Lower leg skin (tissue), 3 donors: ENCODE data around the gene IQGAP3.

Source experiments
- POLR2A ChIP-seq, 2 donors: fragments of 450-650 bp; IDR thresholded peaks; one replicate each; pipeline ENCODE4 v1.6.1; 2016 to 2017; ENCODE audit warnings: antibody characterized with exemption in 2 of 2, mild to moderate bottlenecking in 1 of 2, moderate library complexity in 1 of 2
- TF ChIP-seq, protein P1 (sequence below), 3 donors: fragments of 450-650 bp; IDR thresholded peaks; one replicate each; pipeline ENCODE4 v1.5.1; 2016; ENCODE audit warnings: antibody characterized with exemption in 3 of 3, mild to moderate bottlenecking in 3 of 3, moderate library complexity in 2 of 3

DNA sequence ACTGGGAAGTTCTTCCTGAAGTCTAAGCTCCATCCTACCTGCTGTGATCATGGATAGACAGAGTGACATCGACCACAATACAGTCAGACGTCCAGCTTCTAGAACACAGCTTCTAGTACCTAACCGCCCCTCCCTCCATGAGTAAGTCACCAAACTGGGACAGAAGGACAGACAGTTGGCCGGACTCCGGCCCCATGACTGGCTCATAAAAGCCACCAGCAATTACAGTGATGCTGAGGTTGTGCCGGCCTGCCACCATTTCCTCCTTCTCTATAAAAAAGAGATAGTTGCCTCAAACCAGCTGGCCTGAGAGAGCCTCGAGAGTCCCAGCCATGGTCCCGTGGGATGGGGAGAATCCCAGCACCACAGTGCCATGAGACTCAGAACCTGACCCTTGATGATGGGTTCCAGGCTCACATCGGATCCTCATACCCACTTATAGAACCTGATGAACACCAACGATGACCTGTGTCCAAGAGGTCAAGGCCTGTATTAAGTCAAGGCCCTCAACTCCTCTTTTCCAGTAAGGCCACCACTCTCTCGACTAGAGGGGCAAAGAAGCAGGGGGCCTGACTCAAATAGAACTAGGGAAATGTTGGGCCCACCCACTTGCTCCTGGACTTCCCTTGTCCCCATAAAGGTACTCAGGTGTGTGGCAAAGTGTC lies 75.2 kb downstream of the IQGAP3 start:
- TF ChIP-seq, protein P1, sequence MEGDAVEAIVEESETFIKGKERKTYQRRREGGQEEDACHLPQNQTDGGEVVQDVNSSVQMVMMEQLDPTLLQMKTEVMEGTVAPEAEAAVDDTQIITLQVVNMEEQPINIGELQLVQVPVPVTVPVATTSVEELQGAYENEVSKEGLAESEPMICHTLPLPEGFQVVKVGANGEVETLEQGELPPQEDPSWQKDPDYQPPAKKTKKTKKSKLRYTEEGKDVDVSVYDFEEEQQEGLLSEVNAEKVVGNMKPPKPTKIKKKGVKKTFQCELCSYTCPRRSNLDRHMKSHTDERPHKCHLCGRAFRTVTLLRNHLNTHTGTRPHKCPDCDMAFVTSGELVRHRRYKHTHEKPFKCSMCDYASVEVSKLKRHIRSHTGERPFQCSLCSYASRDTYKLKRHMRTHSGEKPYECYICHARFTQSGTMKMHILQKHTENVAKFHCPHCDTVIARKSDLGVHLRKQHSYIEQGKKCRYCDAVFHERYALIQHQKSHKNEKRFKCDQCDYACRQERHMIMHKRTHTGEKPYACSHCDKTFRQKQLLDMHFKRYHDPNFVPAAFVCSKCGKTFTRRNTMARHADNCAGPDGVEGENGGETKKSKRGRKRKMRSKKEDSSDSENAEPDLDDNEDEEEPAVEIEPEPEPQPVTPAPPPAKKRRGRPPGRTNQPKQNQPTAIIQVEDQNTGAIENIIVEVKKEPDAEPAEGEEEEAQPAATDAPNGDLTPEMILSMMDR (IDR thresholded peaks at IDR 0.05) = no peak
- TF ChIP-seq POLR2A (IDR thresholded peaks at IDR 0.05) = no peak
